Superior temporal gyrus (tissue), 1 donor: ENCODE results near the gene NPAS1.

Experiments
- DNase-seq: peaks from one replicate; pipeline ENCODE4 v3.0.0-alpha.2; 2016; ENCODE audit errors: extremely low spot score

Gene NPAS1

GRCh38 chr19:47019431-47020041 is at the start of gene NPAS1:
Gene NPAS1, plus strand, starts transcription at chr19:47019837. Its CDS starts 1,211 bp downstream, at chr19:47021048.
- DNase-seq: no peak

- no peak for DNase-seq
Measured at GRCh38 chr19:46970815-46971214, 48.8 kb upstream of the NPAS1 start.

GRCh38 chr19:46972311-46972710 is 47.3 kb upstream of the NPAS1 start:
- no peak for DNase-seq

GRCh38 chr19:46974181-46974580 is 45.5 kb upstream of the NPAS1 start:
- DNase-seq: no peak

GRCh38 chr19:46975011-46975924 is 44.4 kb upstream of the NPAS1 start:
- DNase-seq: peak; percentile 12

GRCh38 chr19:46975925-46976782 is 43.5 kb upstream of the NPAS1 start:
- DNase-seq: peak; percentile 64

- no peak for DNase-seq
Measured at GRCh38 chr19:46976845-46977320, 42.8 kb upstream of the NPAS1 start.

- DNase-seq: no peak
Measured at GRCh38 chr19:46977548-46977947, 42.1 kb upstream of the NPAS1 start.

GRCh38 chr19:46978171-46978869 is 41.3 kb upstream of the NPAS1 start:
- no peak for DNase-seq

- no peak for DNase-seq
Measured at GRCh38 chr19:46979126-46980105, 40.2 kb upstream of the NPAS1 start.

- no peak for DNase-seq
Measured at GRCh38 chr19:46980761-46981160, 38.9 kb upstream of the NPAS1 start.

- no peak for DNase-seq
Measured at GRCh38 chr19:46981286-46981945, 38.2 kb upstream of the NPAS1 start.

- DNase-seq: no peak
Measured at GRCh38 chr19:46983097-46983496, 36.5 kb upstream of the NPAS1 start.

GRCh38 chr19:46984077-46985010 is 35.3 kb upstream of the NPAS1 start:
- DNase-seq: no peak

GRCh38 chr19:46985542-46986415 is 33.9 kb upstream of the NPAS1 start:
- no peak for DNase-seq

- DNase-seq: no peak
Measured at GRCh38 chr19:46988614-46989230, 30.9 kb upstream of the NPAS1 start.
